ENCODE measurements around the gene CDH4.

DNA sequence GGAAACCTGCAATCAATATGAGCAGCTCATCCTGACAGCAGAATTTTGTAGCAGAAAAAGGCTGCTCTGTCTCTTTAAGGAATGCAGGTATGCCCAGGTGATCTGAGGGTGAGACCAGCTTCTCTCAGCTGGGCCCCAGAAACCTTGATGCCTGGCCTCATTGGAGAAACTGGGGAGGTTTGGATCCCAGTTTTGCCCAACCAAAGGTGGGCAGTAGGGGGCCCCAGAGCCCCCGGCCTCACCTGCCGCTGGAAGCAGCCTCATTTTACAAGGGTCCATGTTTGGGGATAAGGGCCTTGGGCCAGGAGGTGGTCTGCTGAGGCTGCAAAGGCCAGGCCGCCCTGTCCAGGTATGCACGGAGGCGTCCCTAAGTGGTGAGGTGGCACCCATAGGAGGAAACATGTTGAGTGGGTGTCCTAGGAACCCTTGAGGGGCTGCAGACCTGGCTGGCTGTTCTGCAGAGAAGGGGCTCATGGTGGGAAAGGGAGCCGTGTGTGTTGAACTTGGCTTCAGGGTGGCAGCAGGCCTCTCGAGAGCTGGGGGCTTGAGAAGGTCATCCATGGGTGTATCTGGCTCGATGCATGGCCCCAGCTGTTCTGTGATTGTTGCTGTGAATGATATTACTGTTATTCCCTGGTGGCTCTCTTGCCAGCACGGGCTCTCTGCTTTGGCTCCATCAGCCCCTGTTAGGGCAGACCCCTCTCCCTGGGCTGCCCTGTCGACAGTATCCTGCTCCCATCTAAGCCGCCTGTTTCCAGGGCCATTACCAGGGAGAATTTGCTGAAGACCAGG, 208.4 kb downstream of the CDH4 start:
- no peak for TF ChIP-seq POLR2AphosphoS5 (IDR thresholded peaks at IDR 0.05)
- TF ChIP-seq, protein P1, sequence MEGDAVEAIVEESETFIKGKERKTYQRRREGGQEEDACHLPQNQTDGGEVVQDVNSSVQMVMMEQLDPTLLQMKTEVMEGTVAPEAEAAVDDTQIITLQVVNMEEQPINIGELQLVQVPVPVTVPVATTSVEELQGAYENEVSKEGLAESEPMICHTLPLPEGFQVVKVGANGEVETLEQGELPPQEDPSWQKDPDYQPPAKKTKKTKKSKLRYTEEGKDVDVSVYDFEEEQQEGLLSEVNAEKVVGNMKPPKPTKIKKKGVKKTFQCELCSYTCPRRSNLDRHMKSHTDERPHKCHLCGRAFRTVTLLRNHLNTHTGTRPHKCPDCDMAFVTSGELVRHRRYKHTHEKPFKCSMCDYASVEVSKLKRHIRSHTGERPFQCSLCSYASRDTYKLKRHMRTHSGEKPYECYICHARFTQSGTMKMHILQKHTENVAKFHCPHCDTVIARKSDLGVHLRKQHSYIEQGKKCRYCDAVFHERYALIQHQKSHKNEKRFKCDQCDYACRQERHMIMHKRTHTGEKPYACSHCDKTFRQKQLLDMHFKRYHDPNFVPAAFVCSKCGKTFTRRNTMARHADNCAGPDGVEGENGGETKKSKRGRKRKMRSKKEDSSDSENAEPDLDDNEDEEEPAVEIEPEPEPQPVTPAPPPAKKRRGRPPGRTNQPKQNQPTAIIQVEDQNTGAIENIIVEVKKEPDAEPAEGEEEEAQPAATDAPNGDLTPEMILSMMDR (IDR thresholded peaks at IDR 0.05), result no peak
